H1 (cell line): ENCODE data around the gene SPINT2. TPM values are rescaled to one million over a fixed set of nuclear protein-coding genes. Genes with fewer than 3 reads are reported as not detected.
A peak's percentile ranks its signal among the peaks of the same experiment; 100 is the strongest.

Experiments
- CHD2 ChIP-seq: IDR thresholded peaks from 2 replicates; pipeline ENCODE4 v1.6.1; 2012; ENCODE audit warnings: low read length, improper control_type of control experiment
- CREB1 ChIP-seq: IDR thresholded peaks from 2 replicates; pipeline ENCODE4 v1.6.1; 2012; ENCODE audit warnings: inconsistent platforms
- CTCF ChIP-seq, 3 experiments: IDR thresholded peaks; 1 replicate in 2 of 3; 2 replicates in 1 of 3; pipeline versions ENCODE4 v1.5.1 to v1.6.1; 2011; ENCODE audit warnings: low read length in 3 of 3, mild to moderate bottlenecking in 3 of 3, inconsistent platforms in 2 of 3, low read depth in 1 of 3, moderate library complexity in 1 of 3; ENCODE audit not compliant: insufficient read depth in 1 of 3; ENCODE audit errors: control extremely low read depth in 1 of 3
- EP300 ChIP-seq, 2 experiments: IDR thresholded peaks; 1 replicate in 1 of 2; 2 replicates in 1 of 2; pipeline ENCODE4 v1.6.1; 2011 to 2012; ENCODE audit warnings: low read depth in 2 of 2, low read length in 2 of 2, mild to moderate bottlenecking in 2 of 2, borderline replicate concordance in 1 of 2, inconsistent platforms in 1 of 2, moderate library complexity in 1 of 2
- GTF2F1 ChIP-seq: IDR thresholded peaks from 2 replicates; pipeline ENCODE4 v1.6.1; 2012; ENCODE audit warnings: low read depth, low read length, improper control_type of control experiment, borderline replicate concordance
- HDAC6 ChIP-seq: IDR thresholded peaks from one replicate; pipeline ENCODE4 v1.7.1; 2012; ENCODE audit warnings: low read depth, mild to moderate bottlenecking, inconsistent platforms, low read length, moderate library complexity
- MAX ChIP-seq: IDR thresholded peaks from 2 replicates; pipeline ENCODE4 v1.6.1; 2012; ENCODE audit warnings: inconsistent platforms
- POU5F1 ChIP-seq: IDR thresholded peaks from 2 replicates; pipeline ENCODE4 v1.6.1; 2011; ENCODE audit warnings: low read depth, mild to moderate bottlenecking, low read length, moderate library complexity
- RFX5 ChIP-seq: IDR thresholded peaks from 2 replicates; pipeline ENCODE4 v1.6.1; 2011; ENCODE audit warnings: low read depth, low read length, improper control_type of control experiment, borderline replicate concordance
- RNF2 ChIP-seq: fragments of 200-900, 300-1000 bp; sonication (generic); IDR thresholded peaks from 2 replicates; pipeline ENCODE4 v1.7.1; 2016; ENCODE audit warnings: borderline replicate concordance, low read depth, mild to moderate bottlenecking, antibody characterized with exemption, low read length; ENCODE audit not compliant: poor library complexity, severe bottlenecking; ENCODE audit errors: missing control alignments
- SIRT6 ChIP-seq: IDR thresholded peaks from one replicate; pipeline ENCODE4 v1.7.1; 2012; ENCODE audit warnings: low read length, inconsistent platforms
- SUZ12 ChIP-seq: fragments of 200-600 bp; sonication (generic); IDR thresholded peaks from 2 replicates; pipeline ENCODE4 v1.6.1; 2012; ENCODE audit warnings: mild to moderate bottlenecking, inconsistent platforms, low read length, moderate library complexity, mixed read lengths
- TAF1 ChIP-seq: IDR thresholded peaks from 2 replicates; pipeline ENCODE4 v1.6.1; 2011; ENCODE audit warnings: mild to moderate bottlenecking, low read depth, low read length
- ZNF274 ChIP-seq: IDR thresholded peaks from 2 replicates; pipeline ENCODE4 v1.7.0; 2012; ENCODE audit warnings: low read length, borderline replicate concordance; ENCODE audit errors: extremely low read depth
- polyA plus RNA-seq, 7 experiments: library from polyadenylated mRNA; depleted of rRNA in 3 of 7; stranded (reverse) in 5 of 7; unstranded in 2 of 7; fragments of >200 nt in 5 of 7; fragments of 200-250 nt in 2 of 7; gene quantifications; 1 replicate in 5 of 7; 2 replicates in 1 of 7; 4 replicates in 1 of 7; pipeline versions ENCODE4 v1.2.1 to v1.2.3, GENCODE V29; 2011 to 2013; ENCODE audit warnings: missing spikeins in 2 of 7, mixed read lengths in 2 of 7
- total RNA-seq: library from RNA; stranded (reverse); fragmentation: NEBNext Ultra II Directional; extraction: Animal tissue kit (Norgen Biotek cat#: 25700); gene quantifications from 2 replicates; pipeline ENCODE4 v1.2.1, GENCODE V29; 2021

The SPINT2 gene
- total and polyA plus RNA-seq, 2 of the 8 experiments (the other 6 are each of a cell fraction or from before 2014, with no cell fraction given), result 294 to 296 TPM

- no peak for TF ChIP-seq RFX5
- no peak for TF ChIP-seq CTCF (IDR thresholded peaks at IDR 0.05; ENCODE audit: control extremely low read depth in 1 of 3, insufficient read depth in 1 of 3, low read depth in 1 of 3, low read length in 3 of 3)
- TF ChIP-seq SUZ12, result no peak
- no peak for TF ChIP-seq EP300 (IDR thresholded peaks at IDR 0.05; ENCODE audit: borderline replicate concordance in 1 of 2, low read depth in 2 of 2, low read length in 2 of 2)
- no peak for TF ChIP-seq POU5F1
- TF ChIP-seq CHD2, result no peak
- no peak; the same call in 1 of the 2 replicates for TF ChIP-seq MAX
- TF ChIP-seq GTF2F1, result no peak
- TF ChIP-seq TAF1, result peak; percentile 51; the same call in 1 of the 2 replicates
- peak; percentile 57 for TF ChIP-seq CREB1
- no peak for TF ChIP-seq HDAC6
- TF ChIP-seq RNF2, result no peak
- no peak for TF ChIP-seq ZNF274
- TF ChIP-seq SIRT6, result no peak
Measured at GRCh38 chr19:38315657-38316476, 51.5 kb downstream of the SPINT2 start, which contains the start of gene YIF1B (continued).
